ENCODE data around the gene CD46.

GRCh38 chr1:207748737-207749528 lies 2.9 kb upstream of the CD46 start:
- TF ChIP-seq POLR2A (IDR thresholded peaks at IDR 0.05): no peak
- TF ChIP-seq, protein P1, sequence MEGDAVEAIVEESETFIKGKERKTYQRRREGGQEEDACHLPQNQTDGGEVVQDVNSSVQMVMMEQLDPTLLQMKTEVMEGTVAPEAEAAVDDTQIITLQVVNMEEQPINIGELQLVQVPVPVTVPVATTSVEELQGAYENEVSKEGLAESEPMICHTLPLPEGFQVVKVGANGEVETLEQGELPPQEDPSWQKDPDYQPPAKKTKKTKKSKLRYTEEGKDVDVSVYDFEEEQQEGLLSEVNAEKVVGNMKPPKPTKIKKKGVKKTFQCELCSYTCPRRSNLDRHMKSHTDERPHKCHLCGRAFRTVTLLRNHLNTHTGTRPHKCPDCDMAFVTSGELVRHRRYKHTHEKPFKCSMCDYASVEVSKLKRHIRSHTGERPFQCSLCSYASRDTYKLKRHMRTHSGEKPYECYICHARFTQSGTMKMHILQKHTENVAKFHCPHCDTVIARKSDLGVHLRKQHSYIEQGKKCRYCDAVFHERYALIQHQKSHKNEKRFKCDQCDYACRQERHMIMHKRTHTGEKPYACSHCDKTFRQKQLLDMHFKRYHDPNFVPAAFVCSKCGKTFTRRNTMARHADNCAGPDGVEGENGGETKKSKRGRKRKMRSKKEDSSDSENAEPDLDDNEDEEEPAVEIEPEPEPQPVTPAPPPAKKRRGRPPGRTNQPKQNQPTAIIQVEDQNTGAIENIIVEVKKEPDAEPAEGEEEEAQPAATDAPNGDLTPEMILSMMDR (IDR thresholded peaks at IDR 0.05): no peak

Data from ovary (tissue), 3 donors.